ENCODE measurements around the gene CD164. TPM values are rescaled to one million over a fixed set of nuclear protein-coding genes. Genes with fewer than 3 reads are reported as not detected.
A peak's percentile ranks its signal among the peaks of the same experiment; 100 is the strongest.

Gene CD164
- 215 TPM for polyA plus RNA-seq

DNA sequence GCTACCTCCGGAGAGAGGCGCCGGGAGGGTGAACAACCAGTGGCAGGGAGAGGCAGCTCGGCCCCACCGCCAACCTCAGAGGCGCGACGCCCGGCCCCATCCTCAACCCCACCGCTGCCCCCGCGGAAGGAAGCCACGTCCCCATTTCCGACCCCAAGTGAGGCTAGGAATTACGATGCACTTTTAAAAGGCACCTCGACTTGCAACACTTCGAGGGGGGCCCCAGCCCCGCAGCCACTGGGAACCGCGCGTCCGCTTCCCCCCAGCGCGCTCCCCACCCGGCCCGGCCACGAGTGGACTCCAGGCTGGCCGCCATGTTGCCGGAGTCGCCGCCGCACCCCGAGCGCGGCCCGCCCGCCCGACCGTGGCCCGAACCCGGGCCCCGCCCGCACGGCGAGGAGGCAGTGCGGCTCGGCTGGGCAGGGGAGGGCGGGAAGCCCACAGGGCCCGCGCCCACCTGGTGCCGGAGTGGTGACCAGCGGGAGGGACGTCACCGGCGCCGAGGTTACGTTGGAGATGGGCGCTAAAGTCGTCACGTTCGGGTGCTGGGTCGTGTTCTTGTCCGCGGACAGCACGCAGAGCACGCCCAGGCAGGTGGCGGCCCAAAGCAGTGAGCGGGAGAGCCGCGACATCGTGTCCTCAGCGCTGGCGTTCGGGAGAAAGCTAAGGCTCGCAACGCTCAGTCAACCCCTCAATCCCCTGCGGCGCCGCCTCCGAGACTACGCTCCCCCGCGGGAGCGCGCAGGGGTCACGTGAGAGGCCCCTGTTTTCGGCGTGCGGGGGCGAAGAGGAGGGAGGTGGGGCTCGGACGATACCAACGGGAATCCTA is at the start of gene CD164:
TSS of gene CD164 (minus strand) at position 721 of the 829 bp plus-strand sequence. CDS start at position 632, 89 bp downstream.
- Mint-ChIP-seq H3K27ac (peak within 1 kb of the TSS; percentile 99 to 100 (median 100)), H3K4me1 (peaks cover 31 to 41% (median 32%) of the 10 kb centered on the region in 3 donors), H3K36me3 (no peaks in the 10 kb centered on the region), H3K27me3 (no peaks in the 10 kb centered on the region), H3K9me3 (peaks cover 0 to 2% (median 0%) of the 10 kb centered on the region in 3 donors), H3K4me3 (peak within 1 kb of the TSS; percentile 94 to 99 (median 98))

DNA sequence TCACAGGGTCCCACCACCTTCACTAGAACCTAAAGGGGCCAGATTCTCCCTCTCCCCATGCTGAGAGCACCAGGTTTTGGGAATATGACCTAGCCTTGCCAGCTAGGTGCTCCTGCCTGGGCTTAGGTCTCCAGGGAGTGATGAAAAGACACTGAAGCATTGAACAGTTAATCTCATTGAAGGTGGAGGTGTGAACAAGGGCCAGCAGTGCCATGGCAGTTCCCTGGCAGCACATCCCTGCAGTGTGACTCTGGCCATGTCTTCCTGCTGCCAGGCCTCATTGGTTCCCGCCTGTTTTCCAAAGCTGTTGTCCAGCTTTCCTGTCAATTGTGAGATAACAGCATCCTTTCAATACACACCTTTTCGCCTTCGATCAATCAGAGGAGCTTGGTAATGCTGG is 47.2 kb upstream of the CD164 start:
- Mint-ChIP-seq H3K4me3 (no peak overlapping the region), H3K36me3 (peaks cover 2% of the 10 kb centered on the region), H3K27ac (no peak overlapping the region), H3K4me1 (no peaks in the 10 kb centered on the region), H3K27me3 (peaks cover 2% of the 10 kb centered on the region), H3K9me3 (no peaks in the 10 kb centered on the region)

DNA sequence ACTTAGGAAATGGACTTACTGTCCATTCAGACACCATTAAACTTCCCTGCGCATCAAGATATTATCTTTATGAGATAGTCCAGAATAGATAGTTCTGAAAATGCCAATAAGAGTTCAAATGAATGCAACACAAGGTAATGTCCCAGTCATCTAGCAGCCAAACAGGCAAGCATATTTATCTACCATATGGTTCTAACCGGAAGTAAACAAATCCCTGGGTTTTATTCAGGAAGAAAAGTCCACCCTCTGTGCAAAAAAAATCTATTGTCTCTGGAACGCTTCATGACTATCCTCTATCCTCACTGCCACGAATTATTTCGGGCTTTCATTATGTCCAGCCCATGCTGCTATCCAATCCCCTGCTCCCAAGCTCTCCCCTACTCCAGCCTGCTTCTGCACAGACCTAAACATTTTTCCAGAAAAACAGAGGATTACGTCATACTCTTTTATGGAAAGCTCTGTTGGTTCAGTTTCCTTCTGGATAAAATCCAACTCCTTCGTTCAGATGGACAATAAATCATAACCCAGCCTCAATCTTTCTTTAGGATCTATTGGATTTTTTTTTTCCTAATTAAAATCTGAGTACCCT is 46.7 kb upstream of the CD164 start:
- Mint-ChIP-seq H3K27ac (no peak overlapping the region), H3K4me1 (peaks cover 0 to 1% (median 0%) of the 10 kb centered on the region in 3 donors), H3K4me3 (no peak overlapping the region), H3K36me3 (peaks cover 2% of the 10 kb centered on the region), H3K27me3 (peaks cover 2% of the 10 kb centered on the region), H3K9me3 (no peaks in the 10 kb centered on the region)

DNA sequence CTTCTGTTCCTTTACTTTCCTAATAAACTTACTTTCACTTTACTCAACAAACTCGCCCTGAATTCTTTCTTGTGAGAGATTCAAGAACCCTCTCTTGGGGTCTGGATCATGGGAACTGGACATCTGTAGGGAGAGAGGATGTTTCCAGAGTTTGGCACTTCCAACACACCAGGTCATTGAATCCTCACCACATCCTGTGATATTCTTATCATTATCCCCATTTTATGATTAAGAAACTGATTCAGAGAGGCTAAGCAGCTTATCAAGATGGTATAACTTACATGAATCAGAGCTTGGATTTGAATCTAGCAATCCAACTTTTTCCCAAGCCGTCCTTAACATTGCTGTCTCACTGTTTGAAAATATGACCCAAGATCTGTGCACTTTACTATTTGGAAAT is 42.7 kb upstream of the CD164 start:
- peaks cover 0 to 3% (median 0%) of the 10 kb centered on the region in 3 donors for H3K4me1 Mint-ChIP-seq
- H3K36me3 Mint-ChIP-seq = peaks cover 2% of the 10 kb centered on the region
- peaks cover 2% of the 10 kb centered on the region for H3K27me3 Mint-ChIP-seq
- peak overlapping the region in 1 of 4 donors; percentile 68 for H3K4me3 Mint-ChIP-seq
- H3K27ac Mint-ChIP-seq = no peak overlapping the region
- no peaks in the 10 kb centered on the region for H3K9me3 Mint-ChIP-seq

DNA sequence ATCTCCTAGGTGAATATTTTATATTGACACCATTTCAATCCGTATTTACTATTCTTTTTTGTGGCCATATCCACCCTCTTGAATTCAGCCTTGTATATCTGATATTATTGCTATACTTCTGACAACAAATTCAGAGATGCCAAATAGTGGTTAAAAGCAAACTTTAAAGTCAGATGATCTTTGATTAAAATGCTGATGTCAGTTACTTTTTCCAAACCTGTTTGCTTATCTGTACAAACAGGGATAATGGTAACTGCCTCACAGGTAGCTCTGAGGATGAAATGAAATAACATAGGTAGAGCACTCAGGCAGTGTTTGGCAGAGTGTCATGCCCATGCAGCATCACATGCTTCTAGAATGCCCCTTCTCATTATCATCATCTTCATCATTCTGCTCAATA is 38.9 kb upstream of the CD164 start:
- no peak overlapping the region for H3K27ac Mint-ChIP-seq

DNA sequence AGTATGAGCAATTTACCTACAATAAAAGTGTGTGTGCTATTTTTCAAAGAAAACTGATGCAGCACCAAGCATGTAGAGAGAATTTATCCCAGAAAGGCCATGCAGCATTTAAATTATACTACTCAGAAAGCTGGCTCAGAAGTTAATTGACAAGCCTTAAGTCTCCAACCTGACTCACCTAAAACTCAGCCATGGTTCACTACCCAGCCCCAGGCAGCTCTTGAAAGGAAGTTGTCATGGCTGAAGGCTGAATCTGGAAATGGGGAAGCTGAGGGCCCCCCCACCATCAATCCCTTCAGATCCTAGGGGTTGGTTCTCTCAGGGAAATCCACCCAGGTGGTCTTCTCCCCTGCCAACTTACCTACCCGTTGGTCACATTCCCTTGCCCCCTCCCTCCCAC is 38.5 kb upstream of the CD164 start:
- Mint-ChIP-seq H3K27me3 (no peaks in the 10 kb centered on the region), H3K36me3 (peaks cover 2% of the 10 kb centered on the region), H3K4me3 (no peak overlapping the region), H3K4me1 (peaks cover 0 to 3% (median 0%) of the 10 kb centered on the region in 3 donors), H3K9me3 (no peaks in the 10 kb centered on the region), H3K27ac (no peak overlapping the region)

More for the DNA sequence above, 38.9 kb upstream of the CD164 start:
- H3K4me3 Mint-ChIP-seq = no peak overlapping the region
- peaks cover 0 to 3% (median 0%) of the 10 kb centered on the region in 3 donors for H3K4me1 Mint-ChIP-seq
- no peaks in the 10 kb centered on the region for H3K27me3 Mint-ChIP-seq
- H3K36me3 Mint-ChIP-seq = peaks cover 2% of the 10 kb centered on the region
- no peaks in the 10 kb centered on the region for H3K9me3 Mint-ChIP-seq

DNA sequence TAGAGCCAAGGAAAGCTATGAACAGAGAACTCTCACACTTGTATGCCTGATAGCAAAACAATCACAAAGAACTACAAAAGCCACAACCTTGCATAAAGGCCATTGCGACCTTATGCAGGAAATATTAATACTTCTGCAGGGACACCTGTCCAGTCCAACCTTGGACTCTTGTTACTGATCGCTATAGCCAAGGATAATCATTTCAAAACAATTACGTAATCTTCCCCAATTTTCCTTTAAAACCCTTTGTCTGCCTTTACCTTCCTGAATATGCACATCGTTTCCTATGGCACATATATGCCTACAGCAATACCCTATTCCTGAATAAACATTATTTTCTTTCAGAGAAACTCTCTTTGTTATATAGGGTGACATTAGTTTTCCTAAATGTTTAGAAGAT is 35.4 kb upstream of the CD164 start:
- no peaks in the 10 kb centered on the region for H3K4me1 Mint-ChIP-seq
- H3K27ac Mint-ChIP-seq = no peak overlapping the region
- peaks cover 5% of the 10 kb centered on the region for H3K36me3 Mint-ChIP-seq
- H3K27me3 Mint-ChIP-seq = no peaks in the 10 kb centered on the region
- no peak overlapping the region for H3K4me3 Mint-ChIP-seq
- peaks cover 0 to 6% (median 0%) of the 10 kb centered on the region in 3 donors for H3K9me3 Mint-ChIP-seq

DNA sequence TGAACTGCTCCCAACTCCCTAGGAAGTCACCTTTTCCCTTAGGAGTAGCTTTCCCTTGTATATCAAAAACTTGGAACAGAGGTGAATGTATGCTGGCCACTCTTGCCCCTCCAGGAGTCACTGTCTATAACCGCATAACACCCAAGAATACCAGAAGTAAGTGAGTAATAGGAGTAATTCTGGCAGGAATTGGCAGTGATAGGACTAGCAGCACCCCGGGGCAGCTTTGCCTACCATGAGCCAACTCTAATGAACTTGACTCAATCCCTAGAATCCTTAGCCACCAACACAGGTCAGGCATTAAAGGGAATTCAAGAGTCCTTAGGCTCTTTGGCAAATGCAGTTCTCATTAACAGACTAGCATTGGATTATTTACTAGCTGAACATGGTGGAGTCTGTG is 28.8 kb upstream of the CD164 start:
- Mint-ChIP-seq H3K27ac (no peak overlapping the region), H3K4me3 (no peak overlapping the region), H3K9me3 (peaks cover 0 to 6% (median 2%) of the 10 kb centered on the region in 3 donors), H3K36me3 (peaks cover 5% of the 10 kb centered on the region), H3K4me1 (no peaks in the 10 kb centered on the region), H3K27me3 (peaks cover 4% of the 10 kb centered on the region)

DNA sequence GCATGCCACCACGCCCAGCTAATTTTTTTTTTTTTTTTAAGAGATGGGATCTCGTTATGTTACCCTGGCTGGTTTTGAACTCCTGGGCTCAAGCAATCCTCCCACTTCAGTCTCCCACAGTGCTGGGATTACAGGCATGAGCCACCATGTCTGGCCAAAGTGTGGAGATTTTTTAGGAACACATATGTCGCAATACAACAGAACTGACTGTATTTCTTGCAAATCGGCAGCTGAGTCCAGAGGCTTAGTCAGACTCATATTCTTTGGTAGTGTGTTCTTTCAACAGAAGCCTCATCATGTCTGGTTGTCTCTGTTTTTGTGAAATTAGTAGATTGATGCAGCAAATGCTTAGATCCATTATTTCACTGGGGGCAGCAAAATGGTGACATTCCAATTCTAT is 23.9 kb upstream of the CD164 start:
- Mint-ChIP-seq H3K27ac (no peak overlapping the region), H3K4me3 (no peak overlapping the region), H3K4me1 (no peaks in the 10 kb centered on the region), H3K9me3 (peaks cover 0 to 2% (median 0%) of the 10 kb centered on the region in 3 donors), H3K36me3 (peaks cover 2% of the 10 kb centered on the region), H3K27me3 (peaks cover 4% of the 10 kb centered on the region)

DNA sequence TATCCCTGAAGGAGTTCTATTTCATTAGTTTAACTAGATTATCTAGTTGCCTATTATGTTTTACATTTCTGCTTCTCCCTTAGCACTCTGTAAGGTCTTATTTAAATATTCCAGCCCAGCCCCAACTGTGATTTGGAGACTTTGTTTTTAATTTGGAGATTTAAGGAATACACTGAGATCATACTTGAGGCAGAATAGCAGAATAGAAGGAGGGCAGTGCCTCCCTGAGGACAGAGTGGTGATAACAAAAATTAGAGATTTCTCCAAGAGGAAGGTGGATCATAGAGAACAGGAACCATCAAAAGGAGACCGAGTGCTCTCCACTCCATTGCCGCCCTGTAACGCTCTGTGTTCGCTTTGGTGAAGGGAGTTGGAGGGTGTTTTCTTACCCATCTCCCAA is 14.8 kb upstream of the CD164 start:
- Mint-ChIP-seq H3K4me1 (peaks cover 0 to 1% (median 0%) of the 10 kb centered on the region in 3 donors), H3K36me3 (no peaks in the 10 kb centered on the region), H3K27ac (no peak overlapping the region), H3K27me3 (peaks cover 4% of the 10 kb centered on the region), H3K4me3 (no peak overlapping the region), H3K9me3 (peaks cover 0 to 2% (median 0%) of the 10 kb centered on the region in 3 donors)

DNA sequence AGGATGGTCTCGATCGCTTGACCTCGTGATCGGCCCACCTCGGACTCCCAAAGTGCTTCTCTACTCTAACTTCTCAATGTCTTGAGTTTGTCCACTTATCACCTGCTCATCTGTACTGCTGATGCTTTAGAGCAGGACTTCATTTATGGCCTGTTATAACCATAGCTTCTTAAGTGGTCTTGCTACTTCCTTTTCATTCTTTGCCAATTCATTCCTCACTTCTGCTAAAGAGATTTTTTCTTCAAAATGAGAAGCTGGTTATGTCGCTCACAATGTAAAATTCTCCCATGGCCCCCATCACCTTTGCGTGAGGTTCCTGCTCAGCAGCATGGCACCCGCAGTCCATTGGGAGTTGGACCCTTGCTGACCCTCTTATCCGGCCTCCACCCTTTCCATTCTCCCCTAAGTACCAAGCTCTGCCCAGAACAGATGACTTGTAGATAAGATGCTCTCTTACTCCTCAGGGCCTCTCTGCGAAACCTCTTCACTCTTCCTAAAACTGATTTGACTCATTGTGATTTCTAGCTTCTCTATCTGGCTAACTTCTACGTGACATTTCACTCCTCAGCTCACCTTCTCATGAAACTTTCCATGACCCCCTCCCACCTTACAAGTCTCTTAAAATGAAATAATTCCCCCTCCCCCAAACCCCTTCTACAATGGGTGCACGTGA is 13.9 kb upstream of the CD164 start:
- H3K4me1 Mint-ChIP-seq = peaks cover 0 to 1% (median 0%) of the 10 kb centered on the region in 3 donors
- H3K27ac Mint-ChIP-seq = no peak overlapping the region
- peak overlapping the region in 1 of 4 donors; percentile 35 for H3K4me3 Mint-ChIP-seq
- H3K36me3 Mint-ChIP-seq = no peaks in the 10 kb centered on the region
- peaks cover 0 to 2% (median 0%) of the 10 kb centered on the region in 3 donors for H3K9me3 Mint-ChIP-seq
- peaks cover 4% of the 10 kb centered on the region for H3K27me3 Mint-ChIP-seq

DNA sequence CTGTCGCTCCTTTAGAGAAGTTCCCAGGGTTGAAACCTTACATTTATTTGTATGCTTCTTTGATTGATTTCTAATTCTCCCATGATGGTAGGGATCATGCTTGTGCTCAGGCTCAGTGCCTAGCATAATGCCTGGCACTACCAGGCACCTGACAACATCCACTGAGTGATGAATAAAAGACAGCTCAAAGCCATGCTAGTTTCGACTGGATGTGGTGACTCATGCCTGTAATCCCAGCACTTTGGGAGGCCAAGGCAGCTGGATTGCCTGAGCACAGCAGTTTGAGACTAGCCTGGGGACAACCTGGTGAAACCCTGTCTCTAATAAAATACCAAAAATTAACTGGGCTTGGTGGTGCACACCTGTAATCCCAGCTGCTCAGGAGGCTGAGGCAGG is 11.6 kb upstream of the CD164 start:
- Mint-ChIP-seq H3K27me3 (peaks cover 4% of the 10 kb centered on the region), H3K9me3 (no peaks in the 10 kb centered on the region), H3K27ac (peak overlapping the region in 1 of 3 donors; percentile 81), H3K36me3 (no peaks in the 10 kb centered on the region), H3K4me1 (peaks cover 0 to 3% (median 0%) of the 10 kb centered on the region in 3 donors), H3K4me3 (no peak overlapping the region)

DNA sequence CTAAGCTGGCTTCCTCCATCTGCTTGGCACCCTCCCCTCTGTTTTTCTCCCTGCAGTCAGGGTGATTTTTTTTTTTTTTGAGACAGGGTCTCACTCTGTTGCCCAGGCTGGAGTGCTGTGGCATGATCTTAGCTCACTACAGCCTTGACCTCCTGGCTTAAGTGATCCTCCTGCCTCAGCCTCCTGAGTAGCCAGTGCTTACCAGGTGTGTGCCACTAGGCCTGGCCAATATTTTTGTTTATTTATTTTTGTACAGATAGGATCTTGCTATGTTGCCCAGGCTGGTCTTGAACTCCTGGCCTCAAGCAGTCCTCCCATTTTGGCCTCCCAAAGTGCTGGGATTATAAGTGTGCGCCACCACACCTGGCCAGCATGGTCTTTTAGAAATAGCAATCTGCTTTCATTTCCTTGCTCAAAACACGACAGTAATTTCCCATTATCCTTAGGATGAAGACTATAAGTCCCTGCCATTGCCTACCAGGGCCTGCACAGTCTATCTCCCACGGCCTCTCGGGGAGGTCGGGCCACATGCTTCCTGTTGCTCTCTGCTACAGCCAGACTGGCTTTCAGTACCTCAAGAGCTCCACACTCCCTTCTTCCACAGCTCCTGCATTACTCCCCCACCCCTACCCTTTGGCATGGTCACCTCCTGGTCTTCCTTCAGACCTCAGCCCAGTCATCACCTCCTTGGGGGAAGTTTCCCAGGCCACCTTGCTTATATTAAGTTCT is 11.1 kb upstream of the CD164 start:
- no peaks in the 10 kb centered on the region for H3K9me3 Mint-ChIP-seq
- H3K27me3 Mint-ChIP-seq = peaks cover 4% of the 10 kb centered on the region
- no peak overlapping the region for H3K4me3 Mint-ChIP-seq
- peak overlapping the region in 1 of 3 donors; percentile 81 for H3K27ac Mint-ChIP-seq
- H3K4me1 Mint-ChIP-seq = peaks cover 0 to 3% (median 0%) of the 10 kb centered on the region in 3 donors
- H3K36me3 Mint-ChIP-seq = no peaks in the 10 kb centered on the region

DNA sequence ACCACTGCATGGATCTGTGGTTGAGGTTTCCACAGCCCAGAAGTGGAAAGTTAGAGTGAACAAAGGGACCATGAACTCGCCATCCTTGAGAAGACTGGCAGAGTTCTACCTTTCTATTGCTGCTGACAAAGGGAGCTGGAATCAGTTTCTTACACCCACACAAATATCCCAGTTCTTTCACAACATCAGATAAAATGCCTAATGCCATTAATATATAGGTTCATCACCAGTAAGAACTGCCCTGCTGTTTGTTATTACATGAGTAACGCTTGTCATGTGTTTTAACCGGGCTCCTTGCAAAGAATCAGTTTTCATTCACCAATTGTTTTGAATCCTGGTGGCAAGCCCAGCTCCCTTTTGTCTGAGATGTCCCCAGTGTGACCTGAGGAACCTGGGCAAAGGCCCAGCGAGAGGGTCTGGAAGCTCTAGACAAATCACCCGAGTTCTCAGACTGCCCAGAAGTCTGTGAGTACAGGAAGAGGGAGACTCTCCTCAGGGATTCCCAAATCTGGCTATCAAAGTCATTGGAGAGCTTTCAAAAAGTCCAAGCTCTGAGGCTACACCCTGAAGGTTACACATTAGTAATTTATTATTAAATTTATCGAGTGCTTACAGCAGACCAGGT is 7.5 kb upstream of the CD164 start:
- H3K4me1 Mint-ChIP-seq = peaks cover 0 to 3% (median 0%) of the 10 kb centered on the region in 3 donors
- H3K36me3 Mint-ChIP-seq = no peaks in the 10 kb centered on the region
- no peak overlapping the region for H3K27ac Mint-ChIP-seq
- no peaks in the 10 kb centered on the region for H3K27me3 Mint-ChIP-seq
- no peaks in the 10 kb centered on the region for H3K9me3 Mint-ChIP-seq
- no peak overlapping the region for H3K4me3 Mint-ChIP-seq

Measured in IgD-negative memory B cell (primary cell).